H9 (cell line): ENCODE results near the gene PPP1R1B. TPM values are rescaled to one million over a fixed set of nuclear protein-coding genes. Genes with fewer than 3 reads are reported as not detected.

Experiments used
- DNase-seq: peaks from one replicate; pipeline ENCODE4 v3.0.0-alpha.2; 2017
- H2AFZ ChIP-seq: one replicate; pipeline ENCODE4 v1.6.1; 2013; ENCODE audit warnings: mild to moderate bottlenecking, low read length, control low read depth, moderate library complexity
- H2AK5ac ChIP-seq: 2 replicates; pipeline ENCODE4 v1.6.1; 2013; ENCODE audit warnings: low read length, control low read depth, mixed read lengths; ENCODE audit not compliant: insufficient read length
- H2BK120ac ChIP-seq: one replicate; pipeline ENCODE4 v1.6.1; 2013; ENCODE audit warnings: low read depth, mild to moderate bottlenecking, low read length, control low read depth, inconsistent platforms; ENCODE audit not compliant: poor library complexity, severe bottlenecking
- H2BK12ac ChIP-seq: 2 replicates; pipeline ENCODE4 v1.6.1; 2013; ENCODE audit warnings: low read length, control low read depth, mixed read lengths, low read depth; ENCODE audit not compliant: insufficient read length
- H2BK15ac ChIP-seq: 2 replicates; pipeline ENCODE4 v1.6.1; 2013; ENCODE audit warnings: low read depth, low read length, control low read depth
- H2BK20ac ChIP-seq: one replicate; pipeline ENCODE4 v1.6.1; 2013; ENCODE audit warnings: low read depth, mild to moderate bottlenecking, low read length, control low read depth, inconsistent platforms; ENCODE audit not compliant: poor library complexity, severe bottlenecking
- H2BK5ac ChIP-seq: 2 replicates; pipeline ENCODE4 v1.6.1; 2013; ENCODE audit warnings: low read length, control low read depth, mixed read lengths; ENCODE audit not compliant: insufficient read length
- H3K14ac ChIP-seq: 2 replicates; pipeline ENCODE4 v1.6.1; 2013; ENCODE audit warnings: low read length, control low read depth; ENCODE audit not compliant: insufficient read depth
- H3K18ac ChIP-seq: 2 replicates; pipeline ENCODE4 v1.6.1; 2013; ENCODE audit warnings: low read depth, mild to moderate bottlenecking, mixed read lengths, low read length, control low read depth; ENCODE audit not compliant: insufficient read length
- H3K23ac ChIP-seq: 2 replicates; pipeline ENCODE4 v1.6.1; 2013; ENCODE audit warnings: low read length, control low read depth, mixed read lengths, low read depth; ENCODE audit not compliant: insufficient read length
- H3K23me2 ChIP-seq: 2 replicates; pipeline ENCODE4 v1.6.1; 2013; ENCODE audit warnings: low read depth, mild to moderate bottlenecking, mixed read lengths, low read length, control low read depth; ENCODE audit not compliant: insufficient read length, poor library complexity, severe bottlenecking
- H3K27ac ChIP-seq: 2 replicates; pipeline ENCODE4 v1.5.1; 2013; ENCODE audit warnings: low read length, control low read depth, mixed read lengths, low read depth; ENCODE audit not compliant: insufficient read length
- H3K27me3 ChIP-seq: 2 replicates; pipeline ENCODE4 v1.6.1; 2013; ENCODE audit warnings: low read length, control low read depth, inconsistent platforms; ENCODE audit not compliant: insufficient read depth
- H3K4ac ChIP-seq: 2 replicates; pipeline ENCODE4 v1.6.1; 2013; ENCODE audit warnings: low read depth, mild to moderate bottlenecking, control low read depth, inconsistent platforms, low read length, moderate library complexity
- H3K4me1 ChIP-seq: 2 replicates; pipeline ENCODE4 v1.6.1; 2013; ENCODE audit warnings: low read length, control low read depth, inconsistent platforms; ENCODE audit not compliant: insufficient read depth
- H3K4me2 ChIP-seq: 2 replicates; pipeline ENCODE4 v1.6.1; 2013; ENCODE audit warnings: low read length, control low read depth, mixed read lengths; ENCODE audit not compliant: insufficient read length, insufficient read depth
- H3K56ac ChIP-seq: 2 replicates; pipeline ENCODE4 v1.6.1; 2013; ENCODE audit warnings: low read depth, mild to moderate bottlenecking, mixed read lengths, low read length, control low read depth; ENCODE audit not compliant: insufficient read length
- H3K79me1 ChIP-seq: 2 replicates; pipeline ENCODE4 v1.6.1; 2013; ENCODE audit warnings: low read depth, mild to moderate bottlenecking, moderate library complexity, low read length, control low read depth, inconsistent platforms; ENCODE audit not compliant: insufficient read depth, poor library complexity, severe bottlenecking
- H3K79me2 ChIP-seq: 2 replicates; pipeline ENCODE4 v1.6.1; 2013; ENCODE audit warnings: low read length, control low read depth, inconsistent platforms; ENCODE audit not compliant: insufficient read depth
- H3K9ac ChIP-seq: 2 replicates; pipeline ENCODE4 v1.6.1; 2013; ENCODE audit warnings: low read length, control low read depth, mixed read lengths; ENCODE audit not compliant: insufficient read length; ENCODE audit errors: extremely low read depth
- H3K9me3 ChIP-seq: one replicate; pipeline ENCODE4 v1.6.1; 2013; ENCODE audit warnings: low read depth, low read length, inconsistent platforms; ENCODE audit not compliant: control insufficient read depth
- H3T11ph ChIP-seq: one replicate; pipeline ENCODE4 v1.6.1; 2013; ENCODE audit warnings: mild to moderate bottlenecking, low read length, control low read depth, inconsistent platforms
- H4K20me1 ChIP-seq: one replicate; pipeline ENCODE4 v1.6.1; 2013; ENCODE audit not compliant: control insufficient read depth, insufficient read length, insufficient read depth
- H4K5ac ChIP-seq: 2 replicates; pipeline ENCODE4 v1.6.1; 2013; ENCODE audit warnings: low read depth, mild to moderate bottlenecking, mixed read lengths, low read length, control low read depth; ENCODE audit not compliant: insufficient read length
- H4K8ac ChIP-seq: replicated peaks from 2 replicates; pipeline ENCODE4 v1.6.1; 2013; ENCODE audit warnings: low read length, control low read depth, mixed read lengths, low read depth; ENCODE audit not compliant: insufficient read length
- H4K91ac ChIP-seq: 2 replicates; pipeline ENCODE4 v1.6.1; 2013; ENCODE audit warnings: low read depth, mild to moderate bottlenecking, moderate library complexity, mixed read lengths, low read length, control low read depth; ENCODE audit not compliant: insufficient read length
- H3K27ac Mint-ChIP-seq, 3 experiments: 2 replicates in 2 of 3; 3 replicates in 1 of 3; pipeline ENCODE4 v1.8.0; 2020 to 2021; ENCODE audit warnings: mixed read lengths in 3 of 3, mild to moderate bottlenecking in 1 of 3, moderate library complexity in 1 of 3
- H3K27me3 Mint-ChIP-seq: 2 replicates; pipeline ENCODE4 v1.8.0; 2021; ENCODE audit warnings: low read depth, mild to moderate bottlenecking, moderate library complexity, mixed read lengths
- H3K36me3 Mint-ChIP-seq, 3 experiments: 2 replicates in 2 of 3; 3 replicates in 1 of 3; pipeline ENCODE4 v1.8.0; 2020 to 2021; ENCODE audit warnings: low read depth in 3 of 3, mixed read lengths in 3 of 3; ENCODE audit not compliant: insufficient read depth in 1 of 3
- H3K4me1 Mint-ChIP-seq, 2 experiments: 2 replicates each; pipeline ENCODE4 v1.8.0; 2020; ENCODE audit warnings: mixed read lengths in 2 of 2
- H3K4me3 Mint-ChIP-seq, 2 experiments: 2 replicates in 1 of 2; 3 replicates in 1 of 2; pipeline ENCODE4 v1.8.0; 2020 to 2021; ENCODE audit warnings: mild to moderate bottlenecking in 2 of 2, mixed read lengths in 2 of 2, moderate library complexity in 1 of 2
- H3K9me3 Mint-ChIP-seq, 2 experiments: 2 replicates in 1 of 2; 3 replicates in 1 of 2; pipeline ENCODE4 v1.8.0; 2020; ENCODE audit warnings: mild to moderate bottlenecking in 2 of 2, mixed read lengths in 2 of 2, moderate library complexity in 1 of 2
- CTCF ChIP-seq: fragments of 200-600 bp; sonication (generic); conservative IDR thresholded peaks from 3 replicates; pipeline ENCODE4 v1.8.0; 2021; ENCODE audit warnings: antibody characterized with exemption, mild to moderate bottlenecking
- WGBS: extraction: QIAGEN DNeasy Blood & Tissue Kit; methylation state at CpG from one replicate; pipeline ENCODE4 v1.1.7; 2013; ENCODE audit warnings: missing lambda C conversion rate, low lambda C conversion rate, mixed read lengths; ENCODE audit not compliant: insufficient read length; ENCODE audit errors: extremely low coverage; 5-methylcytosine and 5-hydroxymethylcytosine counted together
- total RNA-seq: library from RNA; stranded (reverse); gene quantifications from 2 replicates; pipeline ENCODE4 v1.2.1, GENCODE V29; 2021

PPP1R1B gene
- total RNA-seq, 1 experiment from 2014 or later: 15.5 TPM

GRCh38 chr17:39663340-39663687 lies 36.6 kb downstream of the PPP1R1B start:
- Histone ChIP-seq H2BK5ac (no peak overlapping the region), H4K91ac (no peak overlapping the region), H3K79me1 (no peaks in the 10 kb centered on the region), H3K23ac (no peak overlapping the region), H3K56ac (no peak overlapping the region), H2BK120ac (no peak overlapping the region), H3K9ac (no peak overlapping the region), H4K5ac (no peak overlapping the region), H3K14ac (no peak overlapping the region), H2BK12ac (no peak overlapping the region), H3K9me3 (no peaks in the 10 kb centered on the region), H3K4me2 (peak overlapping the region; percentile 10), H2AK5ac (no peak overlapping the region), H2BK15ac (no peak overlapping the region), H3K4me1 (peaks cover 6% of the 10 kb centered on the region; the same call in 1 of the 2 replicates), H3K27me3 (peaks cover 3% of the 10 kb centered on the region; the same call in 1 of the 2 replicates), H4K8ac (no peak overlapping the region), H2AFZ (no peak overlapping the region), H3K18ac (no peak overlapping the region), H3K27ac (no peak overlapping the region), H3K23me2 (peaks cover 3% of the 10 kb centered on the region), H2BK20ac (no peak overlapping the region), H3T11ph (no peak overlapping the region), H3K4ac (no peak overlapping the region), H3K79me2 (no peaks in the 10 kb centered on the region), H4K20me1 (no peaks in the 10 kb centered on the region)
- TF ChIP-seq CTCF: no peak
- DNase-seq: no peak
- no CpG with 5 or more reads among the region's 4 CpGs for WGBS
- Mint-ChIP-seq H3K36me3 (peaks cover 4 to 21% (median 11%) of the 10 kb centered on the region in 3 experiments; a peak in 6 of 7 replicates), H3K27me3 (peaks cover 39% of the 10 kb centered on the region), H3K4me1 (peaks cover 29 to 49% of the 10 kb centered on the region in 2 experiments), H3K9me3 (no peaks in the 10 kb centered on the region), H3K4me3 (no peak overlapping the region), H3K27ac (0 out of 7 replicates have a peak overlapping the region, but pooled peaks of 1 of the 3 experiments have one; percentile 7)
